Endothelial cell (in vitro differentiated cells): ENCODE results near the gene SOX11. TPM values are rescaled to one million over a fixed set of nuclear protein-coding genes. Genes with fewer than 3 reads are reported as not detected.
A peak's percentile ranks its signal among the peaks of the same experiment; 100 is the strongest.

Experiments used
- DNase-seq: peaks from one replicate; pipeline ENCODE4 v3.0.0; 2021; ENCODE audit warnings: low spot score
- H3K27ac Mint-ChIP-seq: one replicate; pipeline ENCODE4 v1.8.0; 2021; ENCODE audit warnings: mixed read lengths, inconsistent platforms; ENCODE audit not compliant: unreplicated experiment
- H3K27me3 Mint-ChIP-seq: one replicate; pipeline ENCODE4 v1.8.0; 2021; ENCODE audit warnings: mild to moderate bottlenecking, moderate library complexity, mixed read lengths, inconsistent platforms; ENCODE audit not compliant: unreplicated experiment
- H3K36me3 Mint-ChIP-seq: one replicate; pipeline ENCODE4 v1.8.0; 2021; ENCODE audit warnings: mild to moderate bottlenecking, low read depth, mixed read lengths, inconsistent platforms; ENCODE audit not compliant: unreplicated experiment
- H3K4me1 Mint-ChIP-seq: one replicate; pipeline ENCODE4 v1.8.0; 2021; ENCODE audit warnings: mild to moderate bottlenecking, mixed read lengths, inconsistent platforms; ENCODE audit not compliant: unreplicated experiment
- H3K4me3 Mint-ChIP-seq: one replicate; pipeline ENCODE4 v1.8.0; 2021; ENCODE audit warnings: mild to moderate bottlenecking, mixed read lengths, inconsistent platforms; ENCODE audit not compliant: unreplicated experiment
- H3K9me3 Mint-ChIP-seq: one replicate; pipeline ENCODE4 v1.8.0; 2021; ENCODE audit warnings: mixed read lengths, inconsistent platforms; ENCODE audit not compliant: unreplicated experiment
- total RNA-seq: library from RNA; stranded (reverse); fragmentation: NEBNext Ultra II Directional; extraction: Animal tissue kit (Norgen Biotek cat#: 25700); gene quantifications from one replicate; pipeline ENCODE4 v1.2.1, GENCODE V29; 2021; ENCODE audit not compliant: unreplicated experiment
- TF ChIP-seq, protein P1 (sequence below): fragments of 200-600 bp; sonication (generic); IDR thresholded peaks from one replicate; pipeline ENCODE4 v1.5.0; 2021; ENCODE audit warnings: antibody characterized with exemption; ENCODE audit not compliant: unreplicated experiment

SOX11 gene
- total RNA-seq, 1 donor from 2014 or later: 39.4 TPM

DNA sequence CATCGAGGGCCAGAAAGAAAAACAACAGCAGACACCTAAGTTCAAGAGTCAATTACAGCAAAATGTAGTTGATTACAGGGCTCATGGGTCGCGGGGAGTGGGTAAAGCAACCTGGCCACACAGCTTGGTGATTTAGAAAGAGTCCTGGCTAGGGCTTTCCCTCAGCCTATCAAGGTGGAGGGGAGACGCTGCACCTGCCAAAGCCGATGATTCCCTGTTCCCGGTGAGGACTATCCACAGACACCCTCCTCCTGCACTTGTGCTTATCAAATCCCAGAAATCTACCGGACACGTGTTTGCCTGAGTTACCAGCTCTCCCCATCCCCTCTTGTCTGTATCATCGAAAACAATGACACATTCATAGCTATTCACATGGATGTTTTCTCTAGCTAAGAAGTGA is 7.0 kb upstream of the SOX11 start:
- Mint-ChIP-seq H3K27me3 (peaks cover under 1% of the 10 kb centered on the region), H3K27ac (no peak overlapping the region)

DNA sequence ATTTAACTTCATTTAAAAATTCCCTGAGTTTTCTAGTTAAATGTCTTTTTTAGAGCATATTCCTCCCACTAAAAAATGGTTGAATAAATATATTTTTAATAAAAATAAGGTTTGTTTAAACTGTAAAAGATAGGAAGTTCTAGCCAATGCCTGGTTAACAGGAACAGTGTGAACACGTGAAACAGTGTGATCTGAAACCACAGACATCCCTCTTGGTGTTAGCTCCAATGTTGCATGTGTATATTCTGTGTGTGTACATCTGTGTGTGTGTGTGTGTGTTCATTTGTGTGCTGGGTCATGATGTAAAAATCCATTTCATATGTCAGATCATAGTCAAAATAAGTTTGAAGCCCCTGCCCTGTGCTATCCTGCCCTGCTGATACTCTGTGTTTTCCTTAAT is 6.1 kb upstream of the SOX11 start:
- TF ChIP-seq, protein P1, sequence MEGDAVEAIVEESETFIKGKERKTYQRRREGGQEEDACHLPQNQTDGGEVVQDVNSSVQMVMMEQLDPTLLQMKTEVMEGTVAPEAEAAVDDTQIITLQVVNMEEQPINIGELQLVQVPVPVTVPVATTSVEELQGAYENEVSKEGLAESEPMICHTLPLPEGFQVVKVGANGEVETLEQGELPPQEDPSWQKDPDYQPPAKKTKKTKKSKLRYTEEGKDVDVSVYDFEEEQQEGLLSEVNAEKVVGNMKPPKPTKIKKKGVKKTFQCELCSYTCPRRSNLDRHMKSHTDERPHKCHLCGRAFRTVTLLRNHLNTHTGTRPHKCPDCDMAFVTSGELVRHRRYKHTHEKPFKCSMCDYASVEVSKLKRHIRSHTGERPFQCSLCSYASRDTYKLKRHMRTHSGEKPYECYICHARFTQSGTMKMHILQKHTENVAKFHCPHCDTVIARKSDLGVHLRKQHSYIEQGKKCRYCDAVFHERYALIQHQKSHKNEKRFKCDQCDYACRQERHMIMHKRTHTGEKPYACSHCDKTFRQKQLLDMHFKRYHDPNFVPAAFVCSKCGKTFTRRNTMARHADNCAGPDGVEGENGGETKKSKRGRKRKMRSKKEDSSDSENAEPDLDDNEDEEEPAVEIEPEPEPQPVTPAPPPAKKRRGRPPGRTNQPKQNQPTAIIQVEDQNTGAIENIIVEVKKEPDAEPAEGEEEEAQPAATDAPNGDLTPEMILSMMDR: no peak
- DNase-seq: no peak

More for the DNA sequence above, 7.0 kb upstream of the SOX11 start:
- DNase-seq: no peak
- peaks cover 5% of the 10 kb centered on the region for H3K4me1 Mint-ChIP-seq
- no peaks in the 10 kb centered on the region for H3K36me3 Mint-ChIP-seq
- TF ChIP-seq, protein P1: no peak
- H3K4me3 Mint-ChIP-seq: no peak overlapping the region
- no peaks in the 10 kb centered on the region for H3K9me3 Mint-ChIP-seq

DNA sequence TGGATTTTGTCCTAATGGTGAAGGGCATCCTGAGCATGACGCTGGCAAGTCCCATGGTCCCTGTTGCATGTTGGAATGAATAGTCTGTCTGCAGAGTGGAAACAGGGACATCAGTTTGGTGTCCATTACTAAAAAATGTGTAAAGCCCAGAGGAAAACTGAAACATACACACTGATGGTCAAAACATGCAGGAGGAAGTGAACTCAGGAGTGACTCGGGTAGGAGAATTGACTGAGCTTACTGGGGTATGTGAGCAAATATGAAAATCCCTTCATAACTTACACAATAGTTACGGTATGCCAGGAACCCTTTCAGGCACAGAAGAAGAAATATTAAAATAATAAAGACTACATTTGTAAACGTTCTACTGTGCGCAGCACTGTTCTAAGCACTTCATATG is 5.6 kb upstream of the SOX11 start:
- TF ChIP-seq, protein P1: no peak
- Mint-ChIP-seq H3K4me3 (no peak overlapping the region), H3K27ac (no peak overlapping the region), H3K4me1 (peaks cover 12% of the 10 kb centered on the region), H3K9me3 (no peaks in the 10 kb centered on the region), H3K36me3 (peaks cover 7% of the 10 kb centered on the region), H3K27me3 (peaks cover 8% of the 10 kb centered on the region)
- no peak for DNase-seq

More for the DNA sequence above, 6.1 kb upstream of the SOX11 start:
- peaks cover 7% of the 10 kb centered on the region for H3K36me3 Mint-ChIP-seq
- peaks cover 8% of the 10 kb centered on the region for H3K27me3 Mint-ChIP-seq
- no peak overlapping the region for H3K4me3 Mint-ChIP-seq
- no peaks in the 10 kb centered on the region for H3K9me3 Mint-ChIP-seq
- no peak overlapping the region for H3K27ac Mint-ChIP-seq
- H3K4me1 Mint-ChIP-seq: peaks cover 12% of the 10 kb centered on the region

DNA sequence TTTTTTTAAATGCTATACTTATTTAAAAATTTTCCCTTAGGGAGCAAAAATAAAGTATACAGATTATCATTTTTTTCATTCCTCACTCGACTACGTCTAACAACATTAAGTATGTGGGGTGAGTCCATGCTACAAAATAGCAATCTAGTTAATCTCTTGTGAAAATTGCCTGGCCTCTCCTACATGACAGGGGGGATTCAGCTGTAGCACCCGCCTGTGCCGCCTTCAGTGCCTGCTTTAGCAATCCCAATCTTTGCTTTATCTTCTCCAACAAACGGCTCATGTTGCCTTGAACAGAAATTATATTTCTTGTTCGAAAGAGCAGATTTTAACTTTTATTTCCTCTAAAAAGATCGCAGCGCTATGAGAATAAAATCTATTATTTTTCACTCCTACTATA is 2.4 kb upstream of the SOX11 start:
- Mint-ChIP-seq H3K4me1 (peaks cover 20% of the 10 kb centered on the region), H3K9me3 (no peaks in the 10 kb centered on the region), H3K27ac (no peak overlapping the region), H3K27me3 (peaks cover 17% of the 10 kb centered on the region), H3K36me3 (peaks cover 11% of the 10 kb centered on the region), H3K4me3 (peak overlapping the region; percentile 99)
- TF ChIP-seq, protein P1: no peak
- DNase-seq: no peak

DNA sequence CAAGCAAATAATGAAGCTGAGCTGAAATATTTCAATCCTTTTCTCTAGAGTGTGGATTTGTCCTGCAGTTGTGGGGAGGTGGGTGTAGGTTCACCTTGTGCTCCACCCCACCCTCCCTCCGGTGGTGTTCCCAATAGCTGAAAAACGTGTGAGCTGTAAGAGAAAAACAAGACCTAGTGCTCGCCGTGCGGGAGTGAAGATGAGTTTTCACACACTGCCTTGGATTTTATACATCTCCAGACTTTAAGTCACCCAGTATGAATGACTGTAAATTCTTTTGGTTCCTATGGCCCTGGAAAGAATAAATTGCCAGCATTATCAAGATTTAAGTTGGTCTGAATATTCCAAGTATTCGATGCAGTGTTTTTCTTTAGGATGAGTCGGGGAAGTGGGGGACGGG is 1.9 kb upstream of the SOX11 start:
- H3K9me3 Mint-ChIP-seq: no peaks in the 10 kb centered on the region
- TF ChIP-seq, protein P1: no peak
- H3K36me3 Mint-ChIP-seq: peaks cover 14% of the 10 kb centered on the region
- H3K4me3 Mint-ChIP-seq: peak overlapping the region; percentile 99
- H3K4me1 Mint-ChIP-seq: peaks cover 23% of the 10 kb centered on the region
- no peak for DNase-seq
- H3K27ac Mint-ChIP-seq: peak overlapping the region; percentile 91
- H3K27me3 Mint-ChIP-seq: peaks cover 17% of the 10 kb centered on the region
